GM18498 (cell line): ENCODE measurements around the gene CTNNBIP1.

Experiments used
- ATAC-seq: cut with Tn5 transposase; IDR thresholded peaks from one replicate; pipeline ENCODE4 v1.9.1; 2021; ENCODE audit warnings: mild to moderate bottlenecking, moderate library complexity; ENCODE audit not compliant: unreplicated experiment

CTNNBIP1 gene

DNA sequence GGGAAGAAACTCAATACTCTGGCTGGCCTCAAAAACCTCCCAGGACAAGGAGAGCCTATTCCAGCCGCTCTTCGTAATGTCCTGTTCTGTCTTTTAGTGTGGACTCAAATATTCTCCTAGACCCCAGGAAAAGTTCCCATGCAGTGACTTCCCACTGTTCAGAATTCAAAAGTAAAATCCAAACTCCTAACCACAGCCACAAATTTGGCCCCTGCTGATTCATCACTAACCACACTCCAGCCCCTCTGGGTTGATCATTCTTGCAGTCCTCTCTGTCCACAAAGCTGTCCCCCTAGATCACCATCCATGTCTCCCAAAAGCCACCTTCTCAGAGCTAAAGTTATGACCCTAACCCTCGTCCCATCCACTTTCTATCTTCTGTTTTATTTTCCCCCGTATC, 5.1 kb downstream of the CTNNBIP1 start:
- no peak for ATAC-seq

DNA sequence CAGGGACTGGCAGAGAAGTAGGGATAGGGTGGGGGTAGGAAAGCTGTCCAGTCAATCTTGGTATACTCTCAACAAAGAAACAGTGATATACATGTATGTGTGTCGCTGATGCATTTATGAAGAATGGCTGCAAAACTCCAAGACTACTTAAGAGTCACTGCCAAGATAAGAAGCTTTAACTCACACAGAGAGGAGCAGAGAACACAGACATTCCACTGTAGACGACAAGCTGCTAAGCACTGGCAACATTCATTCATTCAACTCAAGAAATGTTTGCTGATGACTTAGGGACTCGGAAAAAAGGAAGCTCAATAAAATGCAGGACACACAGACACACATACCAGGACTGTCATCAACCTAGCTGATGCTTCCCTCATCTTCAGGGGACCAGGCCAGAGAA, 5.5 kb downstream of the CTNNBIP1 start:
- ATAC-seq, result no peak

DNA sequence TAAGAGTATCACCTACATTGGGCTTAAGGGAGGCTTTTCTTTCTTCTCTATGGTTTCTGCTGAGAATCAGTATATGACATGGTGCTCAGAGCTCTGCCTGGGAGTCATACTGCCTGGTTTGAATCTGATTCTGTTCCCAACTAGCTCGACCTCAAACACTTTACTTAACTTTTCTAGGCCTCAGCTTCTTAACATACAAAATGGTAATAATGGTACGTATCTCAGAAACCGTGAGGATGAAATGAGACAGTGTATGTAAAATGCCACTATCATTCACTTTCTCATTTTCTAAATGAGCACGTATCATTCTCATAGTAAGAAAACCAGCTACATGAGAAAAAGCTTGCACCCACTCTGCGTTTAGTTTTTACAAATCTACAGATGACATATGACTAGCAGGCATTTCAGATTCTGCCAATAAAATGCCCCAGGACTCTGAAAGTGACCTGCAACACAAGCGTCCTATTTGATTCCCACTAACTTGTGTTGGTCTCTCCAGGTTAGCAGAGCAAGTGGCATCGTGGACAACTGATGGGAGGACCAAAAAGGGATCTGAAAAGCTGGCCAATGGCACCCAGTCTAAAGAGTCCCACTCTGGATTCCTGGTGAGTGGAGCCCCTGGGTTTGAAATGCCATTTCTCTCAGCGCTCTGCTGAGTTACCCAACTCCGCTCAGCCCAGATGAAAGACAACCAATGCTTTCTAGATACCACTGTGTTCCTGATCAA, 6.1 kb downstream of the CTNNBIP1 start:
- no peak for ATAC-seq

DNA sequence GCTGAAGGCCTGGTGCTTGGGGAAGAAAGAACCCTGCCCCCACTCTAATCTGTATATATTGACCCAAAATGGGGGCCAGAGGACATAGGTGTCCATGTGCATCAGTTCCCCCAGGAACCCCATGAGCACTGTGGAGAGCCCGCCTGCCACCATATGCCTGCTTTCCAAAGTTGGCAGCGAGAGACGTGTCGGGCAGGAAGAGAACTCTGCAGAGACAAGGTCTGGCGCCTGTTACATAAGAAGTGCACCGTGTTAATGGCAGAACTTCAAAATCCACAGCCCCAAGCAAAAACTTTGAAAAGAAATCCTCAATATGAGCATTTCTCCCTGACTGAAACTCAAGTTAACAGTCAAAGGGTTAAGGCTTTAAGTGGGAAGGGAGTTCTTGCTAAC, 8.0 kb downstream of the CTNNBIP1 start:
- ATAC-seq, result no peak

DNA sequence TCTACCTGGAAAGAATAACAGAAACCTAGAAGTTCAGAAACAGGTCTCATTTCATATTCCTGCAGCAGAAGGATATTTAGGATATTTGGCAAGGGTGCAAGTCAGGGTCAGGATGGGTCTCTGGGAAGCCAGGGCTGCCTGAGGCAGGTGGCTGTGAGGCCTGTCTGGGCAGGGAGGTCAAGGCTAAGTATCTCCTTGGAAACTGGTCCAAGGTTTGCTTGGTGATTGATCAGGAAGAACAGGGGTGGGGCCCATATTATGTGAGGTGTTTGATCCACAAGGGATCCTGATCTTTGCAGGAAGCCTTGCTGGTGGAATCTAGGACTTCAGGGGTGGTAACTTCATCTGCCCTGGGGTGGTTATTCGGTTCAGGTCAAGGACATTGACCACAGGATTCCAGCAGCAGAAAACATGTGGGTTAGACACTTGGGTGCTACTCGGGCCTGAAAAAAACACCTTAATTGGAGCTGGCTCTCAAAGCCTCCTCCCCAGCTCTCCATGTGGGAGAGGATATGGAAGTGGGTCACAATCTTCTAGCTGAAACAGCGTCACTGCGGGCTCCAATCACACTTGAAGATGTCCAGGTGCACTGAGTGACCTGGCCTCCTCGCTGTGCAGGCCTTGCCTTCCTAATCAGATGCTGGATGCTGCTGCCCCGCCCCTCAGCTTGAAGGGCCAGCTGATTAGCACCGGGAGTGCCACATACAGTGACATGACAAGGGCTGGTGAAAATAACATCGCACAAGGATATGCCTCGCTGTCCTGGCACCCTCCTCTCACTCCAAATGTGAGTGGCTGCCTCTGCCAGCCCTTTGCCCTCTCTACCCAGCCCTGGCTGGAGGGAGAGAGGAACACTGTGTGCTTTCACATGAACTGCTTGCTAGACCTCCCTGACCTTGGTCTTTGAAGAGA, 8.7 kb downstream of the CTNNBIP1 start:
- no peak for ATAC-seq

DNA sequence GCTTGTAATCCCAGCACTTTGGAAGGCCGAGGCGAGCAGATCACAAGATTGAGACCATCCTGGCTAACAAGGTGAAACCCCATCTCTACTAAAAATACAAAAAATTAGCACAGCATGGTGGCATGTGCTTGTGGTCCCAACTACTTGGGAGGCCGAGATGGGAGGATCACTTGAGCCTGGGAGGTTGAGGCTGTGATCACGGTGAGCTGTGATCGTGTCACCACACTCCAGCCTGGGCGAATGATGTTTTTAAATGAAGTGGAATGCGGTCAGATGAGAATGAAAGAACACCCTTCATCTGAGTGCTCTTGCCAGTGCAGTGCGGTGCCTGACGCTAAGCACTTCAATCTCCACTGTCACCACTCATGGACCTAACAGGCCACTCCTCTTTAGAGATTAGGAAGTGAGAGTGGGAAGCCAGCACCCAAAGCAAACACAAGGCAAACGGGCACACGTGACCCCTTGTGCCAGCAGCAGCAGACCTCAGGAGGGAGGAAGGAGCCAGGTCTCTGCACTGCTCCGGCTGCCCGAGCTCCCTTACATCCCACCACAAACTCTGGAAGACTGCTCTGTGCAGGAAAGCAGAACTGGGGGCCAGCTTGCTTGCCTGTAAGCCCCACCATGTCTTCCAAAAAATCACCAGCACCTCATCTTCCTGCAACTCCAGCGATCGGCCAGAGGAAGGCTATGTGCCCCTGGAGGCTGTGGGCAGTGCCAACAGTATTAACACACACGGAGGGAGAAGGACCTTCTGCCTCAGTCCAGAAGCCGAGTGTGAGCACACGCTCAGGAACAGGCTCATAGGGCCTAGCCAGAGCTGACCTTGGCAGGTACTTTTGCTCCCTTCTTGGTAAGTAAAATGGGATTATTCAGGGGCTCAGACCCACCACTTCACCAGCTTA, 9.7 kb downstream of the CTNNBIP1 start:
- no peak for ATAC-seq

DNA sequence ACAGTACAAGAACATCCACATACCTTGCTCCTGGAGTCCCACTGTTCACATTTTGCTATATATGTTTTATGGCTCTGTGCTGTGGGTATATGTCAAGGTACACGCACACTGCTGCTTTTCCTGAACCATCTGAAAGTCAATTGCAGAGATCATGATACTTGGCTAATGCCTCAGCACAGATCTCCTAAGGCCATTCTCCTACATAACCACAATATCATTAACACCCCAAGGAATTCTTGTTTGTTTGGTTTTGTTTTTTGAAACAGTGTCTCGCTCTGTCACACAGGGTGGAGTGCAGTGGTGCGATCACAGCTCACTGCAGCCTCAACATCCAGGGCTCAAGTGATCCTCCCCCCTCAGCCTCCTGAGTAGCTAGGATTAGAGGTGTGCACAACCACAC, 16.0 kb downstream of the CTNNBIP1 start:
- ATAC-seq, result no peak

DNA sequence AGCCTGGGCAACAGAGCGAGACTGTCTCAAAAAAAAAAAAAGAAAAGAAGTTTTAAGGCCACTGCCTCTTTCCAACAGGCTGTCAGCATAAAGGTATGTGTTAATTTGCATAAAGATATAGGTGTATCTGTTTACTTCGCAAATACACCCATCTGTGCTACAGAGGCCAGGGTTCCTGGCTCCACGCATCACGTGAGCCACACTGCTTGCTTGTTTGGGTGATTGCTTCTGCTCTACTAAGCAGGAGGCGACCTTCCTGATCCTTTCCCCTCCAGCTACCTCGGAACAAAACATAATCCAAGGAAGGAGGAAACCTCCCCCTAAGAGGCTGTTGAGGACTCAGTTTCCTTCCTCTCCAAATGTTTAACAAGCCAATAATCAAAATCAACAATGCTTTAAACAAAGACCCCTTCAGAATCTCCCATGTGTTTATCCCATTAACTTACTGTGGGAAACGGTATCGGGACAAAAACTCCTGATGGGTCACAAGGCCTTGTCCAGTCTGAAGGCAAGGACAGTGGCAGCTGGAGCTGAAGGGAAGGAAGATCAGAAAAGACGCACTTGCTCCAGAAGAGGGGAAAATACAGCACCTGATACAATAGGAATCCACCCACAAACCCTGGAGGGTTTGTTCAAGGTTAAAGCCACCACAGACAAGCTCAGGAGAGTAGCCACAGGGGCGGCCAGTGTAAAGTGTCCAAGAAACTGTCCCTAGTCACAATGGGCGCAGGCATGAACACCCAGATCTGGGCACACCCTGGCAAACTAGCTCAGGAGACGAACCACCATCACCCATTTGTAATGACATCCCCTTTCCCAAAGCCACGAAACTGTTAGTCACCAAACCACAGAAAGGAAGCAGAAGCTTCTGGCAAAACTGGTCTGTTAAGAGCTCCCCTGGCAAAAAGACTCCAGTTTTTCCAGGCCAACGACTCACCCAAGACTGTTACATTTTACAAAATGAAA, 17.2 kb downstream of the CTNNBIP1 start:
- no peak for ATAC-seq

DNA sequence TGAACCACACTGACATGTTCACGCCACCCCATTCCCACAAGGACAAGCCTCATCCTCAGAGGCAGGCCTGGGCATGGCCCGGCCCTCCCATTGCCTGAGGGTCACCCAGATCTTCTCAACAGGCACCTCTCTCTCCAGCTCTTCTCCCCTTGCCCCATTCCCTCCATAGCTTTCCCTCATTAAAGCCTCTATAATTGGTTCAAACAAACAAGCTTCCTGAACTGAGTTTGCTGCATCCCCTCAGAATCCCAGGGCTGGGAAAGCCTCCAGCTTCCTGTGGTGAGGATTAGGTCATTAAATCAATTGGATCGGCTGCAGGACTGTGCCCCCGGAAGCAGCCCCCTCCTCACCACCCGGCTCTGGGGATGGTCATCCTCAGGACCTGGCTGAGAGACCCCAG, 18.9 kb downstream of the CTNNBIP1 start:
- no peak for ATAC-seq

DNA sequence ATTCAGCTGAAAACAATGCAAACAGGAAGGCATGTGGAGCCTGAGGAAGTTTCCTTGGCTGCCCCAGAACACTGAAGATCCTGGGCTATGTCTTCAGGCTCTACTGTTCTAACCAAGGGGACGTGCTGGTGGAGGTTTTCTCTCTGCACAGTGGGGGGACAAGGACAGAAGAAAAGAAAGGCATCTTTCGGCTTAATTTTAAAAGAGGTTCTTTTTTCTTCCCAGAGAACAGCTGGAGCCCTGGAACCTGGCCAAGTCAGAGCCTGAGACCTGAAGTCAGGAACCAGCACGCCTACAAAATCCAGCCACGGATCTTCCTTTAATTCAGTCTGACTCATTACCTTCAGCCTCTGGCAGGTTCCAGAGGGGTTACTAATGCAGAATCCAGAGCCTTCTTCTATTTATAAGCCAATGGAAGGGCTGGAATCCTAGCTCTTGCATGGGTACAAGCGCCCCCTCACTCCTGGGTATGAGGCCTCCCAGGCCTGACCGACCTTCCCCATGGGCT, 19.8 kb downstream of the CTNNBIP1 start:
- ATAC-seq, result no peak

DNA sequence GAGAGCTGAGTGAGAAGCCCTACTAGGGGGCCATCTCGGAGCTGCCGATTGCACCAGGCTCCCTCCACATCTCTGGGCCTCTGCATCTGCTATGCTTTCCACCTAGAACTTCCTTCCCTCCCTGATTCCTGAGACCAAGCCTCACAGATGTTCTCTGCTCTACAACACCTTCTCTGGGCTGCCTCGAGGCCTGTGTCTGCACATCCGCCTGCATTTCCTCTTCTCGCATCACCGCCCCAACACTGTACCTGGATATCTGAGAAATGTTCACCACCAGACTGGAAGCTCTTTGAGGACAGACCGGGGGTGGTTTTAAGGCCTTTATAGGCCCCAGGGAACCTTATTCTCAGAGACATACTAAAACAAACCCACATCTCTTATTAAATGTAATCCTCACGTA, 20.7 kb downstream of the CTNNBIP1 start:
- ATAC-seq, result no peak

DNA sequence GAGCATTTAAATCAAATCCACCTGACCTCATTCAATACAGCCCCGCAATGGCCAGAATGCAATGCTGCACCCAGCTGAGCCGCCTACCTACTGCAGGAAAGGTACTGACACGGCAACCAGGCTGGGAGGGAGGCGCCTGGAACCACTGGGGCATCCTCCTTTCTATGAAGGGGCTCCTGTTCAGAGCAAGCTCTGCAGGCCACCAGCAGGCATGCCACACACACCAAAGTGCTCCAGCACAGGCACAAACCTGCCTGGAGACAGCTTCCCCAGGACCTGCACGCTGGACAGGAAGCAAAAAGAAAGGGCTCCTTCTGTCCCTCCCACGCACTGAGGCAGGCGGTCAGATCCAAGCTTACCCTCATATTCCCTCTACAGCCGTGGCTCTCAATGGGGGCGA, 21.2 kb downstream of the CTNNBIP1 start:
- no peak for ATAC-seq

DNA sequence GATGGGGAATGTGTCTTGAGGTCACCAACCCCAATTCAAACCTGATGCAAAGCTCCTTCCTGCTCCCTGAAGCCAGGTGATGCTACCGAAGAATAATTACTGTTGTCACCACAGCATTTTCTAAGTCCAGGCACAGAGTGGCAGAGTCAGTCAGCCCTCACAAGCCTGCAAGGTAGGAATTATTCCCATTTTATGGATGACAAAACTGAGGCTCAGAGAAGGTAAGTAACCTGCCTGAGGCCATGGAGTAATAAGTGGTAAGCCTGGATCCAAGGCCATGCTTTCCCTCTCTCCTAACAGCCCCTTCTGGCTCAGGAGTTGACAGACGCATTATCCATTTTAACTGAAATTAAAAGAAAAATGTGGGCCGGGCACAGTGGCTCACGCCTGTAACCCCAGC, 23.0 kb downstream of the CTNNBIP1 start:
- no peak for ATAC-seq

DNA sequence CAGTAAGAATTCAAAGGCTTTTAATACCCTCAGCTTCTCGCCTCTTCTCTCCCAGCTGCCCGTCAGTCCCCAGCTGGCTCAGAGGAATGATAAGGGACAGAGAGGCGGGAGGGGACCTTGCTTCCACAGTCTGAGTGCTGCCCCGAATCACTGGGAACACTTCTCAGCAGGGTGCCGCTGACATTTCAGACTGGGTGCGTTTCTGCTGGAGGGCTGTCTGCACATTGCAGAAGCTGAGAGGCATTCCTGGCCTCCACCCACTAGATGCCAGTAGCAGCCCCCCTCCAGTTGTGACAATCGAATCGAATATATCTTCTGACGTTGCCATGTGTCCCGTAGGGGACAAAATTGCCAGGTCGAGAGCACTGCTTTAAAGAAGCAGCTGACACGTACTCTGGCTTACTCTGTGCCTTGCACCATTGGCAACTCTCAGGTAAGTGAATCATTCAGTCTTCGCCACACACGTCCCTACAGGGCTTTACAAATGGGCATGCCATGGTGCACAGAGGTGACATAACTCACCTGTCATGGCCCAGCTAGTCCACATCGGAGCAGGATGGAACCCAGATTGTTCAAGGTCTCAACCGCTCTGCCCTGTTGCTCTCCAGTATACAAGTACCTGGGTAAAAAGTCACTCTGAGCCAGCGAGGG, 23.9 kb downstream of the CTNNBIP1 start:
- ATAC-seq, result no peak

DNA sequence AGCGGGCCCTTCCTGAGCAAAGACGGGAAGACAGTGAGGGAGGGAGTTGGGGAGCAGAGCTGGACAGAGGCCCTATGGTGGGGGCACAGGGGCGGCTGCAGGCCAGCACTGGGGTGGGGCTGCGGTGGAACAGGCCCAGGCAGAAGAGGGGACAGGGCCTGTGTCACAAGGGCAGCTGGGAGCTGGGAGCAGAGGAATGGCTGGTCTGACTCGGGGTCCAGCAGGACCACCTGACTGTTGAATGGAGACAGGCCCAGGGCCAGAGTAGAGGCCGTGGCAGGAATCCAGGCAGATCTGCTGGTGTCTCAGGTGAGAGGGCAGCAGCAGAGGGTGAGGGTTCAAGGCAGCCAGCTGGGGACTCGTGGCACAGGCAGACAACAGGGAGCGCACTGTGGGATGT, 25.3 kb downstream of the CTNNBIP1 start:
- ATAC-seq, result no peak

DNA sequence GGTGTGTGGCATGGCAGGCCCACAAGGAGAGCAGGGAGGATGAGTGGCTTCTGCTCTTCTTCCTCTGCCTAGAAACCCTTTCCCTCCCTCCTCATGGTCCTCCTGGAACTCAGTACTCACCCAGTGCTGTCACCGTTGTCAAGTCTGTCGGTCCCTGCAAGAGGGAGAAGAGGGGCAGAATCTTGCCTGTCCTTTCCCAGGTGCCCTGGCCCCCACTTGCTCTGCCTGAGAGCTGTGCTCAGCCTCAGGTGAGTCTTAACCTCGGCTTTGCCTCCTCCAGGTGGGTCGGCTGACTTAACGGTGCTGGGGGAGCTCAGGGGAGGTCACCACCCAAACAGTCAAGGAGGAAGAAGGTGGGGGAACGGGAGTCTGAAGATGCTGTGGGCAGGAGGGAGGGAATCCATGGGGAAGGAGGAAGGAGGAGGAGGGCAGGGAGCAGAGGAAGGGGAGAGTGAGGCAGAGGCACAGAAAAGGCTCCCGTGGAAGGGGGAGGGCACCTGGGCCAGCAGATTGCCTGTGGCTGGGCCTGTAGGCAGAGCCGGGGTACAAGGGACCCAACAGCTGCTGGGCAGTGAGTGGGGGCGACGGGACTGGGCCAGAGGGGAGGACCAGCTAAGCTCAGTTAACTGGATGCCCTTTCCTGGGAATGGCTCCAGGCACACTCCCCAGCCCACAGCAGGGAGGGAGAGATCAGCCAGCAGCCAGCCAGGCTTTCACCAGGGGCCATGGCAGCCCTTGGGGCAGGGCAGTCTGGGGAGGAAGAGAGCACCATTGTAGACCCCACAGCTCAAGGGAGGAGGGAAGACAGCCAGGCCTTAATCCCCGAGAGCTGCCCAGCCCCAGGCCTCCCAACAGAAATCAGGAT, 26.3 kb downstream of the CTNNBIP1 start:
- no peak for ATAC-seq

DNA sequence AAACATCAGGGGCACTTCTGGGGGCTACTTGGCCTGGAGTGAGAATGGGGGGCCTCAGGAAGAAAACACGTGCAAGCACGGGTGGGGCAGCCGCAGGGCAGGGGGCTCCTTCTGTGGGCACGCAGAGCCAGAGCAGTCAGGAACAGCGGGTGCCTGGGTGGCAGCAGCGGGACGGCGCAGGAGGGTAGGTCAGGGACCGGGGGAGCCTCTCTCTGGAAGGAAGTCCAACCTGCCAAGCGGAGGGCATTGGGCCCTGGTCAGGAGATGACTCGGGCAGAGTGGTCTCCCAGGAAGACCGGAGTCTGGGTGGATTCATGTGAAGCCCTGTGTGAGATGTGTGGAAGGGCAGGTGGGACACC, 27.1 kb downstream of the CTNNBIP1 start:
- ATAC-seq, result no peak

DNA sequence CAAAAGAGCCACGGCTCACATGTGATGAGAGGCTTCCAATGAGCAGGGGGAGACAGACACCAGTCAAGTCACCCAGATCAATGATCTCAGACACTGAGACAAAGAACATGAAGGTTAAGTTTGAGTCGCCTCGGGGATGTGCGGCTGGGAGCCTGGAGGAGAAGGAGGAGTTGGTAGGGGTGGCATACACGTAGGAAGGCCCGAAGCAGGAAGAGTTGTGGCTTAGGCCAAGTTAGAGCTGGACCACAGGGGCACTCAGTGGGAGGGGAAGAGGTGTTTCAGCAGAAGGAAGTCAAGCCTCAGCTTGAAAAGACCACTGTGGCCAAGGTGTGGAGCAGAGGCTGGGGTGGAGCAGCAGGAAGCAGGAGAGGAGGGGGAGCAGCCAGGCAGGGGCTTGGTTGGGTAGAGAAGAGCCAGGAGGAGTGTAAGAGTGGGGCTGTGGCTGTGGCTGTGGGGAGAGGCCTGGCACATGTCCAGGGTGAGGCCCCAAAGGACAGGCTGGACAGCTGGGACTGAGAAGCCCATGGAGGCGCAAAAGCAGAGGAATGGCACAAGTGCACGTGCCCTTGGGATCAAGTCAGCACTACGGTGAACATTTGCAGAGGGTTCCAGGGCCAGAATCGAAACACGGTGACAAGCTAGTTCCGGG, 27.6 kb downstream of the CTNNBIP1 start:
- ATAC-seq, result no peak
